GM19438 (cell line): Measurements from ENCODE around the gene RABL2B.

ENCODE experiments used
- ATAC-seq: cut with Tn5 transposase; IDR thresholded peaks from one replicate; pipeline ENCODE4 v1.9.1; 2021; ENCODE audit warnings: low read depth; ENCODE audit not compliant: unreplicated experiment

The RABL2B gene

DNA sequence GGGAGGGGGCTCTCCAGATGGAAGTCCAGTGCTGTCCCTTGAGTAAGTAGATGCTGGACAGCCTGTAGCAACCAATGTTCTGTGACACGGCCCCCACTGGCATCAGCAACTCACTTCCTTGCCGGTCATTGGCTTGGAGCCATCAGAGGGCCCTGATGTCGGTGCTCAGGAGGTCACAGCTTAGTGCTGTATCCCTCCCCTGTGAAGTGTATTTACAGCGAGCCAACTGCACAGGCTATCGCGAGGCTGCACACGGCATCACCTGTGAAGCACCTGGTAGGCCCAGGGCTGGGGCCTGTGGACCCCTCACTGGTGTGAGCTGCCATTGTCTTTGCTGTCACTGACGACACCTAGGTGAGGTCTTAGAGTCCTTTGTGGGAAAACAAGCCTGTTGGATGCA, 58.8 kb downstream of the RABL2B start:
- ATAC-seq = no peak

DNA sequence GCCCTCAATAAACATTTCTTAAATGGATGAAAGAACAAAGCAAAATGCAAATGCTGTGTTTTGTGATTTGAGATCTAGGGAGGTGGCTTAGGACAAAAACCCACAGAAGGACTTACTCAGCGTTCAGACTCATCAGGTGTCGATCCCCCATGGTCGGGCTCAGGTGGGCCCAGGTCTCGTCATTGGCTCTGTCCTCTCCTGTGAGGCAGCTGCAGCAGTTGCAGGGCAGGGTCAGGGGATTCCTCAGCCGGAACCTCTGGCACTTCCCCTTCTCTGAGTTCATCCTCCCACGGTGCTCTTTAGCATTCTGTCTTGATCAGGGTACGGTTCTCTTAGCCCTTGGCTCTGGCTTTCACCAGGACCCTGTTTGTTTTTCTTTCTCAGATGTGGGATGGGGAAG, 59.4 kb downstream of the RABL2B start:
- no peak for ATAC-seq

DNA sequence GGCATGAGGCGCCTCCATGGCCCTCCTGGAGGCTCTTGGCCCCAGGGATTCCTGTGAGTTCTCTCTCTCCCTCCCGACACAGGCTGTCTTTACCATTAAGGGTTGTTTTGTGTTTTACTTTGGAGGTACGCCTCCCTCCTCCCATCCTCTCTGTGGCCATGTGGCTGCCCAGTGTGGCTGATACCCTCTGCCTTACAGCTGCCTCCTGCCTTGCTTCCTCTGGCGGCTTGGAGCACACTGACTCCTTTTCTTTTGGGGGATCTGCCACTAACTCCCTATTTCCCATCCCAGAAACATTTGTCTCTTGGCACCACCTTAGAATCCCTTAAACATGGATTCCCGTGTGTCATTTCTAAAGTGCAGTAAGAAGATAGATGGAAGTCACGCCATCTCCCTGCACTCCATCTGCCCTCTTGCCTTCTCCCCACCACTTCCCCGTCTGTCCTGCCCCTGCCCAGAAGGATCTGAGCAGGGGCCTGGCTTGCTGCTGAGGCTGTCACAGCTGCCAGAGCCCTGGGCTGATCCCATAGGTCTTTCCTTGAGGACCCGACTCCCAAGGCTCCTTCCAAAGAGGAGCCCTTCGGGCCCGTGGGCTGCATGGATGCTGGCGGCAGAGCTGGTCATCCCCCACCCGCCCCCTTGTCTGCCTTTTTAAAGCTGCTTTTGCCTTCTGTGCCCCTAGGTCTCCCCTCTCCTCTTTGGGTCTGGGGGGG, 60.6 kb downstream of the RABL2B start:
- no peak for ATAC-seq

DNA sequence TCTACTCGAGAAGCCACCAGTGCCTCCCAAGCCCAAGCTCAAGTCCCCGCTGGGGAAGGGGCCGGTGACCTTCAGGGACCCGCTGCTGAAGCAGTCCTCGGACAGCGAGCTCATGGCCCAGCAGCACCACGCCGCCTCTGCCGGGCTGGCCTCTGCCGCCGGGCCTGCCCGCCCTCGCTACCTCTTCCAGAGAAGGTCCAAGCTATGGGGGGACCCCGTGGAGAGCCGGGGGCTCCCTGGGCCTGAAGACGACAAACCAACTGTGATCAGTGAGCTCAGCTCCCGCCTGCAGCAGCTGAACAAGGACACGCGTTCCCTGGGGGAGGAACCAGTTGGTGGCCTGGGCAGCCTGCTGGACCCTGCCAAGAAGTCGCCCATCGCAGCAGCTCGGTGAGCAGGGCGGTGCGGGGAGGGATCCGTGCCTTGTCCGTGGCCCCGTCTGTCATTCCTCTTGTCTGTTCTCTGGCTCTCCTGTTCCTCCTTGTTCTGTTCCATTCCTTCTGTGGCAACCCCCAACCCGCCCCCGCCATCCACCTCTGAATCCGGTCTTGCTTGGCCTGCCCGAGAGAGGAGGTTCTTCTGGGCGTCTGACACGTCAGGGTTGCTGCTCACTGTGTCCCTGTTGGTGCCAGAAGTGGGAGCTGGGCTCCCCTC, 61.3 kb downstream of the RABL2B start:
- ATAC-seq = no peak

DNA sequence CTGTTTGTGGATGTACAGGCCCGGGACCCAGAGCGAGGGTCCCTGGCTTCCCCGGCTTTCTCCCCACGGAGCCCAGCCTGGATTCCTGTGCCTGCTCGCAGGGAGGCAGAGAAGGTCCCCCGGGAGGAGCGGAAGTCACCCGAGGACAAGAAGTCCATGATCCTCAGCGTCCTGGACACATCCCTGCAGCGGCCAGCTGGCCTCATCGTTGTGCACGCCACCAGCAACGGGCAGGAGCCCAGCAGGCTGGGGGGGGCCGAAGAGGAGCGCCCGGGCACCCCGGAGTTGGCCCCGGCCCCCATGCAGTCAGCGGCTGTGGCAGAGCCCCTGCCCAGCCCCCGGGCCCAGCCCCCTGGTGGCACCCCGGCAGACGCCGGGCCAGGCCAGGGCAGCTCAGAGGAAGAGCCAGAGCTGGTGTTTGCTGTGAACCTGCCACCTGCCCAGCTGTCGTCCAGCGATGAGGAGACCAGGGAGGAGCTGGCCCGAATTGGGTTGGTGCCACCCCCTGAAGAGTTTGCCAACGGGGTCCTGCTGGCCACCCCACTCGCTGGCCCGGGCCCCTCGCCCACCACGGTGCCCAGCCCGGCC, 62.1 kb downstream of the RABL2B start:
- ATAC-seq = no peak

DNA sequence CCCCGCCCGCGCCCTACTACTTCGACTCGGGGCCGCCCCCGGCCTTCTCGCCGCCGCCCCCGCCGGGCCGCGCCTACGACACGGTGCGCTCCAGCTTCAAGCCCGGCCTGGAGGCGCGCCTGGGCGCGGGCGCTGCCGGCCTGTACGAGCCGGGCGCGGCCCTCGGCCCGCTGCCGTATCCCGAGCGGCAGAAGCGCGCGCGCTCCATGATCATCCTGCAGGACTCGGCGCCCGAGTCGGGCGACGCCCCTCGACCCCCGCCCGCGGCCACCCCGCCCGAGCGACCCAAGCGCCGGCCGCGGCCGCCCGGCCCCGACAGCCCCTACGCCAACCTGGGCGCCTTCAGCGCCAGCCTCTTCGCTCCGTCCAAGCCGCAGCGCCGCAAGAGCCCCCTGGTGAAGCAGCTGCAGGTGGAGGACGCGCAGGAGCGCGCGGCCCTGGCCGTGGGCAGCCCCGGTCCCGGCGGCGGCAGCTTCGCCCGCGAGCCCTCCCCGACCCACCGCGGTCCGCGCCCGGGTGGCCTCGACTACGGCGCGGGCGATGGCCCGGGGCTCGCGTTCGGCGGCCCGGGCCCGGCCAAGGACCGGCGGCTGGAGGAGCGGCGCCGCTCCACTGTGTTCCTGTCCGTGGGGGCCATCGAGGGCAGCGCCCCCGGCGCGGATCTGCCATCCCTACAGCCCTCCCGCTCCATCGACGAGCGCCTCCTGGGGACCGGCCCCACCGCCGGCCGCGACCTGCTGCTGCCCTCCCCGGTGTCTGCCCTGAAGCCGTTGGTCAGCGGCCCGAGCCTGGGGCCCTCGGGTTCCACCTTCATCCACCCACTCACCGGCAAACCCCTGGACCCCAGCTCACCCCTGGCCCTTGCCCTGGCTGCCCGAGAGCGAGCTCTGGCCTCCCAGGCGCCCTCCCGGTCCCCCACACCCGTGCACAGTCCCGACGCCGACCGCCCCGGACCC, 62.9 kb downstream of the RABL2B start:
- no peak for ATAC-seq

DNA sequence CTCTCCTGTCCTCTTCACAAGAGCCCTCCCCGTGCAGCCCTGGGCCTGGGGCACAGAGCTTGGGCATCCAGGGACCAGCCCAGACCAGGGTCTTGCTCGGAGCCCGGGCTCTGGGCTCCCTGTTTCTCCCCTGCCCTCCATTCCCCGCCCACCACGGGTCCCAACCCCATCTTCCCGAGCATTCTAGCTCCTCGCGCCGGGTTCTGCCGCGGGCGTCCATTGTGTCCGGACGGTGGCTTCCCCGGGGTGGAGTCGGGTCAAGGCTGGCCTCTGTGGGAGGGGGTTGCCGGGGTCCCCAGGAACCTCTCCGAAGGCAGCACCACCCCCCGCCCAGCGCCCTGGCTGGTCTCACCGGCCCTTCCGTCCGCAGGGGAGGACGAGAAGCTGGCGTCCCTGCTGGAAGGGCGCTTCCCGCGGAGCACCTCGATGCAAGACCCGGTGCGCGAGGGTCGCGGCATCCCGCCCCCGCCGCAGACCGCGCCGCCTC, 63.6 kb downstream of the RABL2B start:
- no peak for ATAC-seq

DNA sequence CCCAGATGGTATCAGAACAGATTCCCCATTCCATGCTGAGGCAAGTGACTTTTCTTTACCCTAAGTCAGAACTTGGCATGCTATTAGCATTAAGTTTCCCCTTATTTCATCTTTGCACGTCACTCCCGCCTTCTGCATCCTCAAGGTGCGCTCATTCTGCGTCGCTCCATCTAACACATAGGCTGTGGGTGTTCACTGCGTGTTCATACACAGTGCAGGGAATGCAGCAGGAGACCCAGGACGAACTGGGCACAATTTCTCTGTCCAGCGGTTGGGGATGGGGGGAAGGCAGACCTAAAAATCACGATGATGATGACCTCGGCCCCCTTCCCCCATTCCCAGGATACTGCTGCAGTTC, 65.1 kb downstream of the RABL2B start:
- ATAC-seq = no peak

DNA sequence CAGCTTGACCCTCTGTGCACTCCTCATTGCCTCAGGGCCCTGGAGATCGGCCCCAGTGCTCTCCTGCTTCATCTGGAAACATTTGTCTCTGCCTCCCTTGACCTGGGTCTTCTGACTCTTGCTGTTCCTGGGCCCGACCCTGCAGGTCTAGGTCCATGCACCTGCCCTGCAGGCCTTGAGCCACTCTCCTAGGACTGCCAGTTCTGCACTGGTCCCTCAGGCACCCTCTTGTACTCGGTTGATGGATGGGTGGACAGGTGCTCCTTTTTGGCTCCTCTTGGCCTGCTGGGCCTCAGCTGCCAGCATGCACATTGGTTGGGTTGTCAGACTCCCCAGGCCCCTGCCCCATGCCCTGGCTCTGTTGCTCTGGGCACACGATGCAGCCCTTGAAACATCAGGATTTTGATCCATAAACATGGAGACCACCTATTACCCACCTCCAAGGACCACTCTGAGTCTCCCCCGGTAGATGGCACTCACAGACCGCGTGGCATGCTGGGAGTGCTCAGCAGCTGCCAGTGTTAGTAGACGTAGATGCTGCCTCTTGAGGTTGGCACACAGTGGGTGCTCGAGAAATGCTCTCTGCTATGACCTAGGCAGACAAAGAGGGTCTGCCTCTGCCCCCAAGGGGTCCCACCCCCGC, 65.6 kb downstream of the RABL2B start:
- ATAC-seq = no peak
